H1 (cell line): ENCODE measurements around the gene LIG3. TPM values are rescaled to one million over a fixed set of nuclear protein-coding genes. Genes with fewer than 3 reads are reported as not detected.
"Not testable (repeated sequence)": the region's sequence is repeated elsewhere in the genome, so short reads cannot be mapped to it uniquely, and the experiment has no call there.

Experiments
- CTCF ChIA-PET: fragments of 300-600 bp; sonication (Branson Sonifier 250); formaldehyde crosslinking; loops from one replicate; lab custom pipeline; 2021; ENCODE audit not compliant: partially characterized antibody; lab: Charles Lee
- POLR2A ChIA-PET: fragments of 300-600 bp; sonication (Branson Sonifier 250); formaldehyde crosslinking; loops from one replicate; lab custom pipeline; 2021; ENCODE audit warnings: inconsistent platforms; ENCODE audit not compliant: partially characterized antibody; lab: Charles Lee
- DNase-seq, 2 experiments: peaks; one replicate each; pipeline versions ENCODE4 v3.0.0 to v3.0.0-alpha.2; 2010 to 2022; ENCODE audit warnings: low spot score in 2 of 2, low read depth in 1 of 2, mixed read lengths in 1 of 2
- FAIRE-seq: peaks from 2 replicates; lab custom pipeline; 2011; peaks lifted over from hg19 to GRCh38; lab: Jason Lieb, UNC
- H2AFZ ChIP-seq: 2 replicates; pipeline ENCODE4 v1.8.1; 2012; ENCODE audit warnings: low read length, inconsistent platforms
- H2AK5ac ChIP-seq: 2 replicates; pipeline ENCODE4 v1.6.1; 2013; ENCODE audit warnings: low read depth, low read length
- H2BK120ac ChIP-seq: replicated peaks from 2 replicates; pipeline ENCODE3; 2013; ENCODE audit warnings: low read depth, low read length, inconsistent platforms
- H2BK12ac ChIP-seq: 2 replicates; pipeline ENCODE4 v1.6.1; 2013; ENCODE audit warnings: low read depth, low read length
- H2BK15ac ChIP-seq: 2 replicates; pipeline ENCODE4 v1.6.1; 2013; ENCODE audit warnings: low read length
- H2BK20ac ChIP-seq: 2 replicates; pipeline ENCODE4 v1.6.1; 2013; ENCODE audit warnings: low read length
- H2BK5ac ChIP-seq: 2 replicates; pipeline ENCODE4 v1.6.1; 2013; ENCODE audit warnings: low read depth, low read length
- H3K14ac ChIP-seq: 2 replicates; pipeline ENCODE4 v1.6.1; 2013; ENCODE audit warnings: inconsistent platforms; ENCODE audit not compliant: insufficient read length
- H3K18ac ChIP-seq: 2 replicates; pipeline ENCODE4 v1.6.1; 2013; ENCODE audit warnings: low read length; ENCODE audit errors: extremely low read depth
- H3K23ac ChIP-seq: 2 replicates; pipeline ENCODE4 v1.6.1; 2013; ENCODE audit warnings: inconsistent platforms; ENCODE audit not compliant: insufficient read length
- H3K23me2 ChIP-seq: 2 replicates; pipeline ENCODE4 v1.6.1; 2013; ENCODE audit warnings: low read depth, low read length
- H3K27ac ChIP-seq: 2 replicates; pipeline ENCODE4 v1.6.1; 2011; ENCODE audit warnings: low read depth, low read length, inconsistent platforms
- H3K27me3 ChIP-seq, 4 experiments: replicated peaks in 1 of 4; 1 replicate in 1 of 4; 2 replicates in 3 of 4; pipeline versions ENCODE4 v1.6.1 to v1.8.1; 2011 to 2013; ENCODE audit warnings: low read length in 3 of 4, mild to moderate bottlenecking in 3 of 4, inconsistent platforms in 2 of 4, mixed read lengths in 2 of 4, moderate library complexity in 1 of 4; ENCODE audit not compliant: control insufficient read depth in 3 of 4, insufficient read depth in 3 of 4; ENCODE audit errors: extremely low read depth in 1 of 4
- H3K36me3 ChIP-seq, 4 experiments: 2 replicates each; pipeline versions ENCODE4 v1.6.1 to v1.8.1; 2011 to 2013; ENCODE audit warnings: mild to moderate bottlenecking in 4 of 4, low read length in 3 of 4, moderate library complexity in 2 of 4, control low read depth in 1 of 4, inconsistent platforms in 1 of 4; ENCODE audit not compliant: insufficient read depth in 4 of 4, control insufficient read depth in 2 of 4
- H3K4ac ChIP-seq: replicated peaks from 2 replicates; pipeline ENCODE3; 2013; ENCODE audit warnings: low read length, low read depth, mixed read lengths, inconsistent platforms; ENCODE audit not compliant: insufficient read length
- H3K4me1 ChIP-seq, 4 experiments: replicated peaks in 1 of 4; 1 replicate in 1 of 4; 2 replicates in 3 of 4; pipeline versions ENCODE4 v1.6.1 to v1.8.1; 2011 to 2013; ENCODE audit warnings: low read length in 3 of 4, inconsistent platforms in 2 of 4, mixed read lengths in 1 of 4; ENCODE audit not compliant: insufficient read depth in 4 of 4, control insufficient read depth in 3 of 4
- H3K4me2 ChIP-seq, 2 experiments: 2 replicates each; pipeline versions ENCODE4 v1.6.1 to v1.8.1; 2011 to 2013; ENCODE audit warnings: low read depth in 2 of 2, low read length in 2 of 2, control low read depth in 1 of 2, inconsistent platforms in 1 of 2, mild to moderate bottlenecking in 1 of 2; ENCODE audit not compliant: insufficient read depth in 1 of 2
- H3K4me3 ChIP-seq, 4 experiments: fragments of 200-600, 300-600 bp in 1 of 4; sonication (generic), shearing (Covaris generic), sonication (Bioruptor Twin) in 1 of 4; 2 replicates each; pipeline versions ENCODE4 v1.5.1 to v1.8.1; 2011 to 2016; ENCODE audit warnings: low read length in 4 of 4, low read depth in 3 of 4, control low read depth in 2 of 4, inconsistent platforms in 2 of 4, mild to moderate bottlenecking in 2 of 4, mixed read lengths in 1 of 4, moderate library complexity in 1 of 4; ENCODE audit not compliant: insufficient read depth in 2 of 4; ENCODE audit errors: extremely low read depth in 1 of 4
- H3K56ac ChIP-seq: replicated peaks from 2 replicates; pipeline ENCODE3; 2013; ENCODE audit warnings: low read depth, mild to moderate bottlenecking, mixed read lengths, low read length, inconsistent platforms; ENCODE audit not compliant: insufficient read length
- H3K79me1 ChIP-seq: 2 replicates; pipeline ENCODE4 v1.6.1; 2013; ENCODE audit warnings: low read depth, low read length, control low read depth
- H3K79me2 ChIP-seq, 2 experiments: 2 replicates each; pipeline versions ENCODE4 v1.6.1 to v1.8.1; 2012 to 2013; ENCODE audit warnings: low read length in 2 of 2, mild to moderate bottlenecking in 2 of 2, inconsistent platforms in 1 of 2; ENCODE audit not compliant: insufficient read depth in 2 of 2, control insufficient read depth in 1 of 2
- H3K9ac ChIP-seq, 4 experiments: replicated peaks in 1 of 4; 1 replicate in 1 of 4; 2 replicates in 3 of 4; pipeline versions ENCODE4 v1.6.1 to v1.8.1; 2011 to 2013; ENCODE audit warnings: low read depth in 3 of 4, low read length in 3 of 4, control low read depth in 2 of 4, mild to moderate bottlenecking in 2 of 4, moderate library complexity in 2 of 4, inconsistent platforms in 1 of 4; ENCODE audit errors: extremely low read depth in 1 of 4
- H3K9me3 ChIP-seq, 2 experiments: 2 replicates each; pipeline versions ENCODE4 v1.6.1 to v1.8.1; 2012 to 2013; ENCODE audit warnings: mild to moderate bottlenecking in 2 of 2, moderate library complexity in 2 of 2, control low read depth in 1 of 2, inconsistent platforms in 1 of 2, low read depth in 1 of 2, low read length in 1 of 2, mixed read lengths in 1 of 2; ENCODE audit not compliant: insufficient read depth in 2 of 2
- H4K20me1 ChIP-seq, 2 experiments: replicated peaks in 1 of 2; 2 replicates each; pipeline versions ENCODE3 to v1.8.1; 2011 to 2013; ENCODE audit warnings: inconsistent platforms in 2 of 2, low read length in 2 of 2, mild to moderate bottlenecking in 1 of 2; ENCODE audit not compliant: insufficient read depth in 2 of 2, control insufficient read depth in 1 of 2
- H4K5ac ChIP-seq: 2 replicates; pipeline ENCODE4 v1.6.1; 2013; ENCODE audit warnings: low read length, low read depth, mixed read lengths, inconsistent platforms; ENCODE audit not compliant: insufficient read length
- H4K8ac ChIP-seq: 2 replicates; pipeline ENCODE4 v1.8.0; 2013; ENCODE audit warnings: mild to moderate bottlenecking, moderate library complexity, low read length, inconsistent platforms; ENCODE audit not compliant: insufficient read depth; ENCODE audit errors: extremely low read depth
- H4K91ac ChIP-seq: replicated peaks from 2 replicates; pipeline ENCODE3; 2013; ENCODE audit warnings: low read length, mixed read lengths, inconsistent platforms; ENCODE audit not compliant: insufficient read length
- WGBS, 2 experiments: shearing (Covaris generic) in 1 of 2; methylation state at CpG; one replicate each; pipeline versions ENCODE4 v1.1.6 to v1.1.7; 2013 to 2015; ENCODE audit warnings: low lambda C conversion rate in 2 of 2, mixed read lengths in 2 of 2, inconsistent platforms in 1 of 2, low coverage in 1 of 2, missing lambda C conversion rate in 1 of 2; ENCODE audit not compliant: insufficient replicate concordance in 2 of 2, insufficient coverage in 1 of 2, insufficient read length in 1 of 2; ENCODE audit errors: extremely low coverage in 1 of 2, missing lambda C conversion rate in 1 of 2; 5-methylcytosine and 5-hydroxymethylcytosine counted together
- polyA plus RNA-seq, 7 experiments: library from polyadenylated mRNA; depleted of rRNA in 3 of 7; stranded (reverse) in 5 of 7; unstranded in 2 of 7; fragments of >200 nt in 5 of 7; fragments of 200-250 nt in 2 of 7; gene quantifications; 1 replicate in 5 of 7; 2 replicates in 1 of 7; 4 replicates in 1 of 7; pipeline versions ENCODE4 v1.2.1 to v1.2.3, GENCODE V29; 2011 to 2013; ENCODE audit warnings: missing spikeins in 2 of 7, mixed read lengths in 2 of 7
- total RNA-seq: library from RNA; stranded (reverse); fragmentation: NEBNext Ultra II Directional; extraction: Animal tissue kit (Norgen Biotek cat#: 25700); gene quantifications from 2 replicates; pipeline ENCODE4 v1.2.1, GENCODE V29; 2021

LIG3 gene
- total and polyA plus RNA-seq, 2 of the 8 experiments (the other 6 are each of a cell fraction or from before 2014, with no cell fraction given), result 63.6 to 89.3 TPM

- H3K56ac ChIP-seq, H3K4me1 ChIP-seq, H3K14ac ChIP-seq, H3K79me2 ChIP-seq, H4K5ac ChIP-seq, DNase-seq, H2BK5ac ChIP-seq, H2BK15ac ChIP-seq, H3K36me3 ChIP-seq, H4K91ac ChIP-seq, H3K18ac ChIP-seq, H2BK12ac ChIP-seq, H3K4ac ChIP-seq, H4K20me1 ChIP-seq, H3K27ac ChIP-seq, H3K9ac ChIP-seq, H3K23me2 ChIP-seq, H3K27me3 ChIP-seq, H3K23ac ChIP-seq, H2BK120ac ChIP-seq, H3K79me1 ChIP-seq, H3K4me3 ChIP-seq, CTCF ChIA-PET, FAIRE-seq, H4K8ac ChIP-seq, H2BK20ac ChIP-seq, H3K4me2 ChIP-seq, H2AFZ ChIP-seq, H3K9me3 ChIP-seq, H2AK5ac ChIP-seq: not testable (repeated sequence)
- 91% methylated on average over 13 of the region's 13 CpGs; no CpG with 5 or more reads in 1 of the 2 experiments for WGBS, 2 experiments
- POLR2A ChIA-PET, result interaction anchor here (1.4 to 2.0 kb wide), 2 partner anchors 17 to 18 kb away, joined by 4 to 9 read pairs; partner anchors contain the start of gene RFFL
Observed at GRCh38 chr17:35045458-35045979, 65.2 kb downstream of the LIG3 start.
